Superior temporal gyrus (tissue), 1 donor: ENCODE data around the gene HOXB8.

Source experiments
- DNase-seq: peaks from one replicate; pipeline ENCODE4 v3.0.0-alpha.2; 2016; ENCODE audit errors: extremely low spot score

The HOXB8 gene

DNA sequence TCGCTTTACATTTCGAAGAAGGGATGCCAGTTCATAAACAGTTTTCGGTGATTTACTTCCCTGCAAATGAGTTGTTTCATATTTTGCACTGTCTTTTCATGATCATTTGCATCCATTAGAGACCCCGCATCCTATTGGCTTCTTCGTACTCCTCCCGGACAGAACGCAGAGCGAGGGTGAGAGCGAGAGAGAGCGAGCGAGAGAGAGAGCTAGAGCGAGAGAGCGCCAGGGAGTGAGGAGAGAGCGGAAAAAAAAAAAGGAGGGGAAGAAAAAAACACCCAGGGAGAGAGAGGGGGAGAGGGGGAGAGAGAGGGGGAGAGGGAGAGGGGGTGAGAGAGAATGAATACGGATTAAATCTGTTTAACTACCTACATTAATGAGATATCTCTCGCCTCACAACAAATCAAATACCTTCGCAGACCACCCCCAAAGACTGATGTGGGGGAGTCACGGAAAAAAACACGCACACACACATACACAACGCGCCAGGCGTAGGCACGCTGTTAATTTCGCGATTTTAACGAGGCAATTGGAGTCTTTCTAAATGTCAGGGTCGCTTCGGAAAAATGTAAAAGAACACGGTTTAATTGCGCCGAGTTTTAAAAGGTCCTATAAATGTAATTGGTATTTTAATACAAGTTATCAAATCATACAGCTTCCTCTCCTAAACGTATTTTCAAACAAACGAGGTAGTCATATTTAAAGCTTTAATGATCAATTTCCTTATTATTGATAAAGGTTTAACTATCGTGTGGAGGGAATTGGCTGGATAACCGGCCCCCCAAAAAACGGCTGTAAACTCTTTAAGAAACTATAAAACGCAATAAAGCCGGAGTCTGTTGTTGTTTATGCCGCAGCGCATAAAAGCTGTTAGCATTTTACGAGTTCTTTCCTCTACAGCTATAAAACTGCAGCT is at the start of gene HOXB8:
Gene HOXB8, minus strand, starts transcription at position 246 of the 916 bp plus-strand sequence. CDS start 588 bp downstream, outside the sequence.
- no peak for DNase-seq

DNA sequence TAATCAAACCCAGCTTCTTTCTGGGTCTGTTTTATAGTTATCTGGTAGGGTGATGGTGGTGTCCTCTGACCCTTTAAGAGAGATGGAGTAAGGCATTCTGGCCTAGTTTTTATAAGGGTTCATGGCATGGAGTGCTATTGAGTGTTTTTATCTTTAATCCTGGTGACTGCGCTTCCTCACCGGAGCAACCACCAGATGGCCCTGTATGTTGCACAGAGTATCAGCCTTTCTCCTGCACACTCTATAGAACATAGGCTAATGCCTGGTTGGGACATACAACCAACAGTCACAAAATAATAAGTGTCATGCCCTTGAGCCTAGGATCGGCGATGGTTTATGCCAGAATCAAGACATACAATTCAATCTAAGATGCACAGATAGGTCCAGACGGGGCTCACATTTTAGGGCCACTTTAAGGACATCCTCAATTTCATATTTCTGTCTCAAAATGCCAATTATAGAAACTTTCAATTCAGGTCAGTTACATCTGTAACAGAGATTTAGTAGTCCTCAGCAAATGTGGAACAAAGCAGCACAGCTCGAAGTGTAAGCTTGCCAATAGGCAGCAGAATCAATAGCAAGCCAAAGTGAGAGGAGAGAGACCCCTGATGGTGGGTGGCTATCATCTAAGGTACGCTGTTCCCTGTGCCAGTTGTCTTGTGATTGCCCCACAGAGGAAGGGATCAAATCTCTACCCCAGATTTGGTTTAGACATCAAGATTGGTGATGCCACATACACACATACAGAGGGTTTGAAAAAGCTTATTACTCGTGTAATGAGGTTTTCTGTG is 48.2 kb upstream of the HOXB8 start:
- DNase-seq = no peak

DNA sequence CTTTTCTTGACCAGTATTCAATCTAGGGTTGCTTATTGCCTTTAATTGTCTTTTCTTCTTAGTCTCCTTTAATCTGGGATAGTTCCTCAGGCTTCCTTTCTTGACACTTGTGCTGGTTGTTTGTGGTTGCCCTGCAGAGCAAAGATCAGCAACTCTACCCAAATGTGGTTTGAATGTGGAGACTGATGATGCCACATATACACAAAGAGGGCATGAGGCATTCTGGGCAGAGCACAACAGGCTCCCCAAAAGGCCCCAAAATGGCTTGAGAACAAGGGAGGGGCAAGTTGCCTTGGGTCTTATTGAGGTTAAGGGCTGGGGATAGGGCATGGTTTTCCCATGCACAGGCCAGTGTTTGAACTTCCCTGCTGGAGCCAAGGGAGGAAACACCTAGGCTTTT is 40.8 kb upstream of the HOXB8 start:
- no peak for DNase-seq

DNA sequence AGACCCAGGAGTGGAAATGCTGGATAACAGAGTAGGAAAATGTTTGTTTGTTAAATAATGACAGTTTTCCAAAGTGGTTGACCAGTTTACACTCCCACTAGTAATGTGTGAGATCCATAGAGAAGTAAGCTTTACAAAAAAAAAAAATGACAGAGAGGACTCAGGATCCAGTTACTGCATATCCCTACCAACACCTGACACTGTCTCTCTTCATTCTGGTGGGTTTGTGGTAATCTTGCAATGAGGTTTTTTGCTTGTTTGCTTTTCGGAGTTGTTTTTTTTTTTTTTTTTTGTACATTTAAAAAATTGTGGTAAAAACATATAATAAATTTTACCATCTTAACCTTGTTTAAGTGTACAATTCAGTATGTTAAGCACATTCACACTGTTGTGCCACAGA is 34.6 kb upstream of the HOXB8 start:
- no peak for DNase-seq

DNA sequence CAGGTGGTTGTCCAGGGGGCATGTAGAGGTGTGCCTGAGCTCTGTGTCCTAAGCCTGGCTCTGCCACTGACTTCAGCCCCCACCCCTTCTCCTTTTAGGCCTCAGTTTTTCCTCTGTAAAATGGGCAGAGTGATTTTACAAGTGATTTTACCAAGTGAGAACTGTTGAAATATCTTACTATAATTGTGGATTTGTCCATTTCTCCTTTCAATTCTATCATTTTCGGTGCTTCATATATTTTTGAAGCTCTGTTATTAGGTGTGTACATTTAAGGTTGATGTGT is 32.8 kb upstream of the HOXB8 start:
- no peak for DNase-seq

DNA sequence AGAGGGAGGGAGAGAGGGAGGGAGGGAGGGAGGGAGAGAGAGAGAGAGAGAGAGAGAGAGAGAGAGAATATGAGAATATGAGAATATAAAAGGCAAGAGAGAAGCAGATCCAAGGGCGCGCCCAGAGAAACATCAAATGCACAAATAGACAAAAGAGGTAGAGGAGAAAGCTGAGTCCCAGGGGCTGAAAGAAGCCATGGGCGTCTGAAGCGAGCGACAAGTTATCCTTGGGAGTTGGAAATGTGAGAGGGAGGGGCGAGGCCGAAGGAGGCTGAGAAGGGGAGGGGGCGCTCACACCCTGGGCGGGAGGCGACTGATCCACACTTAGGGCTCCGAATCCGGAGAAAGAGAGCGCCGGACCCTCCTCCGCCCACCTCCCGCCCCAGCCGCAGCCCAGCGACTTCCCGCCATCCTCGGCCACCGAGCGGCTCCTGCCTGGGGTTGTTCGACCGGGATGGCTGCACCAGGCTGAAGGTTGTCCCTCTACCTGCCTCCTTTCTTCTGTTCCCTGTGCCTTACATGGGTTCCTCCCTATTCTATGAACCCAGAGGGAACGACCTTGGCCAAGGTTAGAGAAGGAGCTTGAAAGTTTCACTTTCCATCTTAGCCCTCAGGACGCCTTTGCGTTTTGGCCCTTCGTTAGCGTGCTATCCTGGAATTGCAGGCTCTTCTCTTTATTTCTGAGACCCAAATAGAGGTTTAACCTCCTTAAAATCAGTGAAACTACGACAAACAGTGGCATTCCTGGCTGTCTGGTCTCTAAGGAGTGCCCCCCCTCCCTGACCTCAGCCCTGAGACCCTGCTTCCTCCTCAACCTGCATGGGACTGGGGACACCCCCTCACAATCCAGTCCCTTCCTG is 32.2 kb upstream of the HOXB8 start:
- no peak for DNase-seq

DNA sequence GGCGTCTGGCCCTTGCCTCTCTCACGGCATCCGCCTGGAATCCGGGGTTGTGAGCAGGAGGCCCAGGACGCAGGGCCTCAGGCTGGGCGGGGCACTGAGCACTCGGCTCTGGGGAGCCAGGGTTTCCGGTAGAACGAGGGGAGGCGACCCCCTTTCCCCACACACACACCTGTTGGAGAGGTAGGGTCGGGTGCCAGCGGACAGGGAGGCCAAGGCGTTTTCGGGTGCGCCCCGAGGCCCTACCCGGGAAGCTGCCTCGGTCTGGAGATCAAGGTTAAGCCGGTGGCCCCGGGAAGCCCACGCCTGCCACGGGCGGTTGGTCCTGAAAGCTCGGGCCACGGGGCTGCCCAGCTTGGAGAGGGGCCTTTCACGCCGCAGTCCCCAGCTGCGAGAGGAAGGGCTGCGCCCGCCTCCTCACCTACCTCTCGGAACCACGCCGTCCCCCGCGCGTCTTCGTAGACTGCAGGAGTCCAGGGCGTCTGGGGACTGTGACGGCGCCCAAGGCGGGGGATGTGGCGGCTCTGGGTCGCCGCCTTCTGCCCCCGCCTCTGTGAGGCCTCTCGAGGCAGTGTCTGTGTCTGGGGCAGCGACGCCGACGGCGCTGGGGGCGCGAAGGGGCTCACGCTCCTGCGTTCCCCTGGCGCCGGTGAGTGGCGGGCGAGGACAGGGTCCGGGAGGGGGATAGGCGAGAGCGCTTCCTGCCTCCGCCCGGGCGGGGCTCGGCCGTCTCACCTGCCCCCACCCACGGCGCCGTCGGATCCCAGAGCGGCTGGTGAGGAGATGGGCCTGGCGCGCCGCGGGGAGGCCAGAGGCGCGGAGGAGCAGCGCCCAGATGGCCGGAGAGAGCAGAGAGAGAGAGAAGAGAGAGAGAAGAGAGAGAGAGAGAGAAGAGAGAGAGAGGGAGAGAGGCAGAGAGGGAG is 31.4 kb upstream of the HOXB8 start:
- no peak for DNase-seq

DNA sequence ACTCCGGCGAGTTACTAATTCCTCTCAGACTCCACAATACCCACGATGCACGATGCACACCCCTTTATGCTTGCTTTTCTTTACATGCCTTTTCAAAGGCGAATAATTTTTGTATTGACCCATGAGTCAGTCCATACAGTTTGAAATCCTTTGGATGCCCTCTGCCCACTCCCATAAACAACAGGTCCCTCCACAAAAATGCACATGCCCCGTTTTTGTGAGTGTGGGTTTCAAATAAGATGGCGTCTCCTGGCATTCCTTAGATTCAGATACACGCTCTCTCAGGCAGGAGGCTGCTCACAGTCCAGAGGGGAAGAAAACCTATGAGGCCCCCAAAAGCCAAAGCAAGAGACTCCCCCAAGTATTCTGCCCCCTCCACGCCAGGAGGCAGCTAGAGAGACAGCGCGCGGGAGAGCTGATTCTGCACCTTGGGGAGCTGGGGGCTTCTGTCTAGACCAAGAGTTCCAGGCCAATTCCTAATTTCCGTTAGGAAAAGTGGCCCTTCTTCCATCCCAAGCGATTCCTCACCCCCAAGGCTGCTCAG is 30.6 kb upstream of the HOXB8 start:
- no peak for DNase-seq

DNA sequence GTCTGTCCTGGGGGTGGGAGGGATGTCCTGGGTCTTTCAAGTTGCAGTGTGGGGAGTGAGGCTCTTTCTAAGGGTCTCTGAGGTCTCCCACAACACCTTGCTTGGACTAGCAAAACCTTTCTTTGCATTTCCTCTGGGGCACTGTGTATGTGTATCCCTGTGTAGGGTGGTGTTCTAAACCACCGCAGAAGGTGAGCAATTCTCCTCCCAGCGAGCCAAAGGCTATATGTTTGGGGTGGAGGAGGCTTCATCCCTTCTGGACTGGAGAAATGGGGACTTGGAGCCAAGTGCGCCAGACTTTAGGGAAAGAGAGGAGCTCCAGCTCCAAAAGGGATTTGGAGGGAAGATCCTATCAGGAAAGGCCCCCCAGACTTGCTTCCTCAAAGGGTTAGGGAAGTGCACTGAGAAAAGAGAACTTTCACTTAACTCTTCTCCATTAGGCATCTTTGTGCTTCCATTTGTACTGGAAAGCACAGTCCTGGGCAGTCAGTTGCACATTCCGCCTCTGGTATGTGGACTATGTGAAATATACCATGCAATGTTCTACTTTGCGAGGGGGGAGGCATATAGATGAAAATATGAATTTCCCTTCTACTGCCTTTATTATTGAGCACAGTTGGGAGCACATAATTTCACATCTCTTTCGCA is 29.9 kb upstream of the HOXB8 start:
- DNase-seq = no peak

DNA sequence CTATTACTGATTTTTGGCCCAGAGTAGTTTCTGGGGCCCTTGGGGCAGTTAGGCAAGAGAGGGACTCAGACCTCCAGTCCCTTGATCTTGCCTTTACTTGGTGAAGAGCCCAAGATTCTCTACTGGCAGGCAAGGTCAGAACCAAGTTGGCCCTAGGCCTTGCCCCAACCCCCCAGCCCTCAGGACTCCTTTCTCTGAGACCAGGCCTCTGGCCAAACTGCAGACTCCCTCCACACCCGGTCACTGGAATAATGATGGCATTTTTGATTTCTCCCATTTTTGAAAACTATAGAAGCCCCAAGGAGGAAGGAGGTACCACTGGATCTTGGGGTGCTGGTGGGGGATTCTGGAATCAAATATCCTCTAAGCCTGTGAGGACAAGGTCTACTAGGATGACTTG is 29.1 kb upstream of the HOXB8 start:
- DNase-seq = no peak

DNA sequence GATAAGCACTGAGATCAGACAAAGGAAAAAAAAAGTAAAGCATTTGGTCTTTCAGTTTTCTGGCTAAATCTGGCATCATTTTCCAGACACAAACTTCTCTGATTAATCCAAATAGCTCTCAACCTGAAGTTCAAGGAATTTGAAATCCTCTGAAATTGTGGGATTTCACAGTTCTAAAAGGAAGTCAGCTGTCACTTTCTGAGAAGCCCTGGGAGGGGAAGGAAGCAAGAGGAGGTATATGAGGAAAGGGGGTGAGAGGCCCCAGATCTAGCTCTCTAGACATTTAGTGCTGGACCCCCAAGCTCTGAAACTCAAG is 28.6 kb upstream of the HOXB8 start:
- DNase-seq = no peak

DNA sequence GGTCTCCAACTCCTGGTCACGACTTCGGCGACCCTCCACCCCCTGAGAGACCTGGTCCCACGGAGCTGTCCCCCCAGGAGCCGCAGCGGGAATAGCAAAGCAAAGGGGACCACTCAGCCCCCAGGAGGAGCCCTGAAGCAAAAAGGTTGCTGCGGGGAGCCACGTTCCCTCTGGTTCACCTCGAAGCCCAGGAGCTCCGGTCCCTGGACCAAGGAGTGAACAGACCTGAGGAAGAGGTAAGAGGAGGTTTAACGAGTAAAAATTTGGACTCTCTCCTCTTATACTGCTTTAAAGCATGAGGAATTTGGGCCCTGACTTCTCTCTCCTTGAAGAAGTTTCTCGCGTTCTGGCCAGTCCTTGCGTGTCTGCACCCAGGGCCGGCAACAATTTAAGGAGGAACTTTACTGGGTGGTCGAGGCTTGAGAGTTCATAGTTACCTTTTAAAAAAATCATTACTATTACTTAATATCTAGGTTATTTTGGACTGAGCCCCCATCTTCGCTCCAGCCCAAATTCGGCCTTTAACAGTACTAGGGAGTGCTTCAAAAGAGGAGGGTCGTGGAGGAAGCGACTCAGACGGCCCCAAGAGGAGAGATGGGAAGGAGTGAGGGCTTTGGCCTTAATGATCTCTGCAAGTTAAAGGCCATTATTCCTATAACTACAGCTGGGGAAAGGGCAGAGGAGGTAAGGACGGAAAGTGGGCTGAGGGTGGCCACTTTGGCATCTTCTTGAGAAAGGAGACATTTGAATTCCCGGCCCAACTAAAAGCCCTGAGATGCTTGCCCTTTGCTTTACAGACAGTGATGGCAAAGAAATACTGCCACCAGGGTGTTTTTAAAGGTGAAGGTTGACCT is 28.0 kb upstream of the HOXB8 start:
- no peak for DNase-seq

DNA sequence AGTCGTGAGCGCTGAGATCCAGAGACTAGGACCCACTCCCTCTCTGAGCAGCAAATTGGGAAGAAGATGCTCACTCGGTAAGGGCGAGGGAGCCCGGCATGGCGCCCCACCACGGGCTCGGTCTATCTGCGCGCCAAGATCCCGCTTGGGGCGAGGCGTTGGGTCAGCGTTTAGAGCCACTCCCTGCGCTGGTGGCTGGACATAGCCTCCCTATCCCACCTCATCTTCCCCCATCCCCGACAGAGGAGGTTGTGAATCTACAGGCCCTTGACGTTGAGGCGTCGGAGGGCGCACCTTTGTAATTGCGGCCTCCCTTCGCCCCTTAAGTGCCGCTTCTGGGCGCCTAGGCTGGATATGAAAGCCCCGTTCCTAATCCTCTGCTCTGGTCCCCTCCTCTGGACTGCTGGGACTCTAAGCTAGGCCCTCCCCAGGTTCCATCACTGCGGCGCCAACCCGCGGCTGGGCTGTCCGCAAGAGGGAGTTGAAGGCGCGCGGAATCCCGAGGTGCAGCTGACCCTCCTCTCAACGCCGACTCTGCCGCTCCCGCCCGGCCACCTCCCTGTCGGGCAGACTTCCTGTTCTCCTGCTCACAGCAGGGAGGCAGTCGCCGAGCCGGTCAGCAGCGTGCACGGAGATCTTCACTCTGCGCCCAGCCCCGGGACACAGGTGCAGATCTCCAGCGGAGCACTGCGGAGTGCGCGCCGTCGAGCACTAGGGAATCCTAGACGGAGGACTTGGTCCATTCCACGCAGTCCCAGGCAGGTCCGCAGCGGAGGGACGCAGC is 27.2 kb upstream of the HOXB8 start:
- DNase-seq = no peak

DNA sequence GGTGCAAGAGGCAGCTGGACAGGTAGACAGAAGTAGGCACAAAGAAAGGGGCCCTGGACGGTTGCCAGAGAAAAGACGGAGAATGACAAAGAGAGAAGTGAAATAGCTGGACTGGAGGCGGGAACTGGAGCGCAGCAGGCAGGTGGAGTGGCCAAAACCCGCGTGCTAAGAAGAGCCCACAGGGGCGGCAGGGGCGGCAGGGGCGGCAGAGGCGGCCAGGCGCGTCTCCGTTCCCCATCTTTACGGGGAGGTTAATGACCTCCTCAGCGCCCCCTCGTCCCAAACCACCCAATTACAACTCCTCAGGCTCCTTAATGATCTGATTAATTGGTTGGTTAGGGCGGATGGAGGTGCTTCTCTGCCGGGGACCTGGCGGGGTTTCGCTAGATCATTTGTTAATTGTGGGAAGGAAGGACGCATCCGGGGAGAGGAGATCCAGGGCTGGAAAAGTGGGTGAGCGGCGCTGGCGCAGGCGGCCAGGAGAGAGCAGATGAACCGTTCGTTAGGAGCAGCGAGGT is 26.5 kb upstream of the HOXB8 start:
- DNase-seq = no peak

DNA sequence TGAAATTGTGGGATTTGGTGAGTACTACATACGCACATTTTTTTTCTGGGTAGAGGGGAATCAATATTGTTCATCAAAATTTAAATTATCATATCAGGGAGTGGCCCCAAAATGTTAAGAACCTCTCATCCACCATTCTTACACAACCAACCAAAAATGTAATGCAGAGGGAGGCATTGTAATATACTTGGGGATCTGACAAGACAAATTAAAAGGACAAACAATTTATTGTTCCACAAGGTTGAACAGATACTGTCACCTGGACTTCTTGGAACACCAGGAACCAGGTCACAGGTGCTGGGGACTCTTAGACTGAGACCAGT is 25.7 kb upstream of the HOXB8 start:
- no peak for DNase-seq

DNA sequence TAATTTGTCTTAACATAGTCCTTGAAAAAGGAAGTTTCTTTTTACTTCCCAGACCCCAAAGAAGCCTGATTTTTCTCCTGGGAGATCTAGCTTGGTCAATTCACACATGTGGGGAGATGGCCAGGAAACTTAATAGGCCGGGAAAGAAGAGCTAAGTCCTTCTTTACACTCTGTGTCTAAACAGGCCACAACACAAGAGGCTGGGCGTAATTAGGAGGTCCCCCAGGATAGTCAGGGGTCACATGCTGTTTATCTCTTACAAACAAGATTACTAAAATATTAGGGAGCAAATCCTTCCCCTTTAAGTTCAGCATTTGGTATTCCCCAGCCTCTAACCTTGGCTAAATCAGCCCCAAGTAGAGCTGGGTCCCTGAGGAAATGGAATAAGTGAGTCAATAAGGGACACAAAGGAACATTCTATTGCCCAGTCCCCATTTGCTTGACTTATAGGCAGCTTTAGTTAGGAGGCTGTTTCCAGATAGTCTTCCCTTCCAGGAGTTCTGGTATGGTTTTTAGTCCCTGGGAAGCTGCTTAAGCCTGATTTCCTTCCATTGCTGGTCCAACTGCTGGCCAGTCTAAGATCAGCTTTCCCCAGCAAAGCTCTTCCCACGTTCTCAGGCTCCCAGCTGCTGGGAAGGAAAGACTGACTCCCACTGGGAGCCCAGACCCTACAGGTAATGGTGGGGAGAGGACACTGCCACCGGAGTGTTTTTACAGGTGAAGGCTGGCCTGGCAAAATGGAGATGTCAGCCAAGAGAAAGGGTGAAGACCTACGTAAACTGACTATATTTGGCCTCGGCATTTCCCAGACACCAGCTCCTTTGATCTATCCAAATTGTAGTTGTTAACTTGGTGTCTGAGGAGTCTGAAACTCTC is 25.1 kb upstream of the HOXB8 start:
- DNase-seq = no peak

DNA sequence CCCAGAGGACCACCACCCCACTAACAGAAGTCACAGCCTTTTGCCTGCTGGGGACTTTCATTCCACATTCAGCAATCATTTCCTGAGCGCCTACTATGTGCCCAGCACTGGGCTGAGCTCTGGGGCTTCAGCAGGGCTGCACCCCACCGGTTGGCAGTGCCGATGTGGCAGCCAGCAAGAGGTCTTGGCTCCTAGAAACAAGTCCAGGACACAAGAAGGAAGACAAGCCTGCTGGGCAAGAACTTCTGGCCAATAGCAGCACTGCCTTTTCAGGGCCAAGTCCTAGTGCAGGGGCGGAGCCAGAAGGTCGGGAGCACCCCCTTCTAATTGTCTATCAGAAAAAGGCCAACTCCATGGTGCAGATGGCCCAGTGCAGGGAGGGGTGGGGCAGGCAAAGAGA is 24.0 kb upstream of the HOXB8 start:
- DNase-seq = no peak
